HepG2 (cell line): ENCODE results near the gene FRMD3. TPM values are rescaled to one million over a fixed set of nuclear protein-coding genes. Genes with fewer than 3 reads are reported as not detected.
A peak's percentile ranks its signal among the peaks of the same experiment; 100 is the strongest.

Experiments
- ATRX ChIP-seq: sonication (generic); formaldehyde crosslinking; IDR thresholded peaks from 2 replicates; pipeline ENCODE4 v1.4.0; 2020; ENCODE audit warnings: missing genetic modification reagents, borderline replicate concordance
- FOXO1 ChIP-seq: sonication (generic); formaldehyde crosslinking; IDR thresholded peaks from 2 replicates; pipeline ENCODE4 v1.4.0; 2020; ENCODE audit warnings: missing genetic modification reagents
- GLMP ChIP-seq: sonication (generic); formaldehyde crosslinking; IDR thresholded peaks from 2 replicates; pipeline ENCODE4 v1.9.0; 2021; ENCODE audit warnings: missing genetic modification reagents, mild to moderate bottlenecking, borderline replicate concordance
- HNF1A ChIP-seq, 2 experiments: sonication (generic) in 1 of 2; formaldehyde crosslinking in 1 of 2; IDR thresholded peaks; 2 replicates each; pipeline versions ENCODE4 v1.4.0 to v1.6.1; 2016 to 2020; ENCODE audit warnings: borderline replicate concordance in 1 of 2, low read depth in 1 of 2, mild to moderate bottlenecking in 1 of 2, missing genetic modification reagents in 1 of 2
- IRF2 ChIP-seq: IDR thresholded peaks from 2 replicates; pipeline ENCODE4 v1.6.1; 2018; ENCODE audit warnings: missing genetic modification reagents, missing compliant biosample characterization
- MIER3 ChIP-seq: IDR thresholded peaks from 2 replicates; pipeline ENCODE4 v1.6.1; 2016; ENCODE audit warnings: missing compliant biosample characterization, borderline replicate concordance
- MXD4 ChIP-seq: IDR thresholded peaks from 2 replicates; pipeline ENCODE4 v1.6.1; 2016; ENCODE audit warnings: mild to moderate bottlenecking, missing biosample characterization, missing genetic modification reagents
- NCOR1 ChIP-seq: fragments of 200-600 bp; sonication (generic); IDR thresholded peaks from 2 replicates; pipeline ENCODE4 v1.7.0; 2017; ENCODE audit warnings: antibody characterized with exemption, low read length, borderline replicate concordance
- NPAS2 ChIP-seq: sonication (generic); formaldehyde crosslinking; IDR thresholded peaks from 2 replicates; pipeline ENCODE4 v1.8.0; 2022; ENCODE audit warnings: mild to moderate bottlenecking, missing genetic modification reagents, borderline replicate concordance
- PATZ1 ChIP-seq: sonication (generic); formaldehyde crosslinking; IDR thresholded peaks from 2 replicates; pipeline ENCODE4 v1.4.0; 2020; ENCODE audit warnings: missing genetic modification reagents
- PPARG ChIP-seq: conservative IDR thresholded peaks from 2 replicates; pipeline ENCODE4 v1.6.1; 2016; ENCODE audit warnings: missing biosample characterization, missing genetic modification reagents
- SALL1 ChIP-seq: sonication (generic); formaldehyde crosslinking; IDR thresholded peaks from 2 replicates; pipeline ENCODE4 v1.8.0; 2022; ENCODE audit warnings: mild to moderate bottlenecking, missing genetic modification reagents
- SOX13 ChIP-seq, 3 experiments: fragments of 450-650 bp in 1 of 3; sonication (generic) in 1 of 3; formaldehyde crosslinking in 1 of 3; IDR thresholded peaks in 2 of 3; conservative IDR thresholded peaks in 1 of 3; 2 replicates each; pipeline versions ENCODE4 v1.5.0 to v1.6.1; 2016 to 2020; ENCODE audit warnings: antibody characterized with exemption in 1 of 3, mild to moderate bottlenecking in 1 of 3, missing compliant biosample characterization in 1 of 3, missing genetic modification reagents in 1 of 3, moderate library complexity in 1 of 3
- SOX5 ChIP-seq: IDR thresholded peaks from 2 replicates; pipeline ENCODE4 v1.6.1; 2016; ENCODE audit warnings: borderline replicate concordance
- ZBTB25 ChIP-seq: IDR thresholded peaks from 2 replicates; pipeline ENCODE4 v1.6.1; 2018; ENCODE audit warnings: missing genetic modification reagents
- ZKSCAN8 ChIP-seq: IDR thresholded peaks from 2 replicates; pipeline ENCODE4 v1.6.1; 2016; ENCODE audit warnings: borderline replicate concordance, missing genetic modification reagents, missing compliant biosample characterization
- ZSCAN5A ChIP-seq: sonication (generic); formaldehyde crosslinking; IDR thresholded peaks from 2 replicates; pipeline ENCODE4 v1.8.0; 2022; ENCODE audit warnings: mild to moderate bottlenecking, missing genetic modification reagents, borderline replicate concordance
- polyA plus RNA-seq, 8 experiments: library from polyadenylated mRNA; depleted of rRNA in 3 of 8; stranded (reverse) in 7 of 8; unstranded in 1 of 8; fragments of >200 nt; fragmentation: Illumina TruSeq in 4 of 8; extraction: Trizol in 4 of 8; gene quantifications; 2 replicates each; pipeline versions ENCODE4 v1.2.1 to v1.2.3, GENCODE V29; 2011 to 2016; ENCODE audit warnings: low read depth in 4 of 8, missing spikeins in 1 of 8, mixed read lengths in 1 of 8; ENCODE audit not compliant: insufficient read depth in 1 of 8
- total RNA-seq, 5 experiments: library from RNA; depleted of rRNA; stranded (reverse); fragments of >200 nt; fragmentation: Illumina TruSeq; extraction: Trizol; gene quantifications; 2 replicates each; pipeline ENCODE4 v1.2.3, GENCODE V29; 2016; ENCODE audit warnings: low read depth in 1 of 5

FRMD3 gene
- total and polyA plus RNA-seq, 2 of the 13 experiments (the other 11 are each of a cell fraction or from before 2014, with no cell fraction given), result 3.2 to 7.7 TPM

- TF ChIP-seq ZBTB25 (CRISPR knock-in tag), result no peak
- peak; percentile 41; the same call in 1 of the 2 replicates for TF ChIP-seq ZKSCAN8 (CRISPR knock-in tag)
- TF ChIP-seq HNF1A (IDR thresholded peaks at IDR 0.05; ENCODE audit: low read depth), result peak; percentile 97
- TF ChIP-seq HNF1A (CRISPR knock-in tag; IDR thresholded peaks at IDR 0.05; ENCODE audit: borderline replicate concordance), result peak; percentile 98
- TF ChIP-seq FOXO1 (CRISPR knock-in tag), result 0 out of 2 replicates have a peak, but pooled peaks have one; percentile 25
- TF ChIP-seq MIER3 (CRISPR knock-in tag), result peak; percentile 40; the same call in 1 of the 2 replicates
- TF ChIP-seq SOX5 (CRISPR knock-in tag), result peak; percentile 40; the same call in 1 of the 2 replicates
- TF ChIP-seq IRF2, result peak; percentile 20; the same call in 1 of the 2 replicates
- no peak; the same call in 1 of the 2 replicates for TF ChIP-seq ZSCAN5A (CRISPR knock-in tag)
- TF ChIP-seq PATZ1 (CRISPR knock-in tag), result peak; percentile 64
- no peak for TF ChIP-seq NPAS2 (CRISPR knock-in tag)
- TF ChIP-seq MXD4, result no peak
- TF ChIP-seq GLMP (CRISPR knock-in tag), result no peak
- peak; percentile 45 for TF ChIP-seq SALL1 (CRISPR knock-in tag)
- TF ChIP-seq ATRX, result no peak
- TF ChIP-seq SOX13 (IDR thresholded peaks at IDR 0.05), result no peak
- peak in 1 of 2 experiments; percentile 67; a peak in 1 of 4 replicates for TF ChIP-seq SOX13 (CRISPR knock-in tag; conservative IDR thresholded peaks at IDR 0.05 in 1 of 2, IDR thresholded peaks at IDR 0.05 in 1 of 2)
- peak; percentile 65 for TF ChIP-seq PPARG (CRISPR knock-in tag)
- TF ChIP-seq NCOR1, result peak; percentile 66; the same call in 1 of the 2 replicates
These were observed 109.0 kb downstream of the FRMD3 start (continued) for GRCh38 chr9:83429229-83429628.
